ENCODE results near the gene NUP210L. TPM values are rescaled to one million over a fixed set of nuclear protein-coding genes. Genes with fewer than 3 reads are reported as not detected.

NUP210L gene
- total and polyA plus RNA-seq, 2 experiments from 2014 or later = 0.10 TPM; not detected in 1

DNA sequence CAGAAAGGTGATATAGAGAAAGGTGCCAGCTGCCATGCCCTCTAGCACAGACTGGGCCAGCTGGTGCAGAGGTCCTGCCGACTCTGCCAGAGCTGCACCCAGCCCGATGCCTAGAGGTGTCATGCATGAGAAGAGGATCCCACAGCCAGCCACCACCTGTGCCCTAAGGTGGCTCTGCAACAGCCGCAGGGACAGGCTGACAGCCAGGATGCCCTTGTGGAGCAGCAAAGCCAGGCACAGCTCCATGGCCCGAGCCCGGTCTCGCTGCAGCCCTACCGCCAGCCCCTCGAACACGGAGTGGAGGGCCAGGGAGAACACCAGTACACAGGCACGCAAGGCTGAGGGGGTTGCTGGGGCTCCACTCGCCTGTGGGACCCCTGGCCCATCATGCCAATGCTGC lies 194.7 kb downstream of the NUP210L start (continued):
- TF ChIP-seq EZH2 (IDR thresholded peaks at IDR 0.05; ENCODE audit: low read depth, unreplicated experiment) = no peak
- TF ChIP-seq CREB1 (CRISPR knock-in tag; IDR thresholded peaks at IDR 0.05; ENCODE audit: low read depth) = no peak
- TF ChIP-seq ZNF331 (CRISPR knock-in tag; IDR thresholded peaks at IDR 0.05; ENCODE audit: low read depth) = no peak
- TF ChIP-seq JUNB (IDR thresholded peaks at IDR 0.05; ENCODE audit: unreplicated experiment) = no peak
- no peak for TF ChIP-seq EZH2phosphoT487 (IDR thresholded peaks at IDR 0.05; ENCODE audit: unreplicated experiment)
- no peak for TF ChIP-seq STAT1 (IDR thresholded peaks at IDR 0.05; ENCODE audit: unreplicated experiment)
- TF ChIP-seq, protein P1, sequence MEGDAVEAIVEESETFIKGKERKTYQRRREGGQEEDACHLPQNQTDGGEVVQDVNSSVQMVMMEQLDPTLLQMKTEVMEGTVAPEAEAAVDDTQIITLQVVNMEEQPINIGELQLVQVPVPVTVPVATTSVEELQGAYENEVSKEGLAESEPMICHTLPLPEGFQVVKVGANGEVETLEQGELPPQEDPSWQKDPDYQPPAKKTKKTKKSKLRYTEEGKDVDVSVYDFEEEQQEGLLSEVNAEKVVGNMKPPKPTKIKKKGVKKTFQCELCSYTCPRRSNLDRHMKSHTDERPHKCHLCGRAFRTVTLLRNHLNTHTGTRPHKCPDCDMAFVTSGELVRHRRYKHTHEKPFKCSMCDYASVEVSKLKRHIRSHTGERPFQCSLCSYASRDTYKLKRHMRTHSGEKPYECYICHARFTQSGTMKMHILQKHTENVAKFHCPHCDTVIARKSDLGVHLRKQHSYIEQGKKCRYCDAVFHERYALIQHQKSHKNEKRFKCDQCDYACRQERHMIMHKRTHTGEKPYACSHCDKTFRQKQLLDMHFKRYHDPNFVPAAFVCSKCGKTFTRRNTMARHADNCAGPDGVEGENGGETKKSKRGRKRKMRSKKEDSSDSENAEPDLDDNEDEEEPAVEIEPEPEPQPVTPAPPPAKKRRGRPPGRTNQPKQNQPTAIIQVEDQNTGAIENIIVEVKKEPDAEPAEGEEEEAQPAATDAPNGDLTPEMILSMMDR (conservative IDR thresholded peaks at IDR 0.05; ENCODE audit: low read depth in 2 of 2) = no peak

DNA sequence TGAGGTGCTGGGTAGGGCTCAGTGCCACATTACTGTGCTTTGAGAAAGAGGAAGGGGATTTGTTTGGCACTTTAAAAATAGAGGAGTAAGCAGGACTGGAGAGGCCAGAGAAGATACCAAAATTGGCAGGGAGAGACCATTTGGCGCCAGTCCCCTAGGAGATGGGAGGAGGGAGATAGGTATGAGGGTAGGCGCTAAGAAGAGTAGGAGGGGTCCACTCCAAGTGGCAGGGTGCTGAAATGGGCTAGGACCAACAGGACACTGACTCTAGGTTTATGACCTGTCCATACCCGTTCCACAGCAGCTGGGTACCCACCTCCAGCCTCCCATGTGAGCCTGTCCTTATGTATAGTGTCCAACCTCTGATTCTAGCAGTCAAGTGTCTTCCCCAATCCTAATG lies 195.4 kb downstream of the NUP210L start:
- Histone ChIP-seq H3K4me2 (peak overlapping the region; percentile 19; the same call in 1 of the 2 replicates), H3K4me3 (peak overlapping the region; percentile 31; the same call in 1 of the 2 replicates), H3K27me3 (ENCODE audit: insufficient read depth) (no peaks in the 10 kb centered on the region), H3K79me2 (replicated peaks; ENCODE audit: insufficient read depth) (peaks cover 65% of the 10 kb centered on the region), H4K20me1 (replicated peaks; ENCODE audit: insufficient read depth) (peaks cover 18% of the 10 kb centered on the region), H2AFZ (no peak overlapping the region), H3K36me3 (ENCODE audit: insufficient read depth) (peaks cover 14% of the 10 kb centered on the region), H3K9me2 (ENCODE audit: insufficient read depth) (no peaks in the 10 kb centered on the region), H3K4me1 (ENCODE audit: insufficient read depth) (peaks cover 31% of the 10 kb centered on the region), H3F3A (replicated peaks; ENCODE audit: low read depth) (peaks cover 37% of the 10 kb centered on the region), H3K27ac (ENCODE audit: low read depth) (peak overlapping the region; percentile 67)
- Mint-ChIP-seq H3K4me3 (peak overlapping the region; percentile 99; the same call in 2 of the 3 replicates), H3K27me3 (ENCODE audit: insufficient read depth, low read depth, poor library complexity) (peaks cover 26% of the 10 kb centered on the region), H3K36me3 (ENCODE audit: low read depth) (peaks cover 36% of the 10 kb centered on the region), H3K9me3 (peaks cover 3% of the 10 kb centered on the region; the same call in 2 of the 3 replicates), H3K4me1 (peaks cover 44% of the 10 kb centered on the region), H3K27ac (peak overlapping the region; percentile 63; the same call in 1 of the 2 replicates)
- ATAC-seq (no peak), DNase-seq (ENCODE audit: low spot score) (peak; percentile 19)
- no peak for TF ChIP-seq NANOG (IDR thresholded peaks at IDR 0.05; ENCODE audit: borderline replicate concordance)
- no peak for TF ChIP-seq EZH2phosphoT487 (IDR thresholded peaks at IDR 0.05; ENCODE audit: unreplicated experiment)
- no peak for TF ChIP-seq STAT1 (IDR thresholded peaks at IDR 0.05; ENCODE audit: unreplicated experiment)
- no peak for TF ChIP-seq JUNB (IDR thresholded peaks at IDR 0.05; ENCODE audit: unreplicated experiment)
- TF ChIP-seq, protein P1 (conservative IDR thresholded peaks at IDR 0.05; ENCODE audit: low read depth in 2 of 2) = no peak
- TF ChIP-seq POLR2AphosphoS5 (IDR thresholded peaks at IDR 0.05; ENCODE audit: low read depth) = no peak
- TF ChIP-seq, protein P2, sequence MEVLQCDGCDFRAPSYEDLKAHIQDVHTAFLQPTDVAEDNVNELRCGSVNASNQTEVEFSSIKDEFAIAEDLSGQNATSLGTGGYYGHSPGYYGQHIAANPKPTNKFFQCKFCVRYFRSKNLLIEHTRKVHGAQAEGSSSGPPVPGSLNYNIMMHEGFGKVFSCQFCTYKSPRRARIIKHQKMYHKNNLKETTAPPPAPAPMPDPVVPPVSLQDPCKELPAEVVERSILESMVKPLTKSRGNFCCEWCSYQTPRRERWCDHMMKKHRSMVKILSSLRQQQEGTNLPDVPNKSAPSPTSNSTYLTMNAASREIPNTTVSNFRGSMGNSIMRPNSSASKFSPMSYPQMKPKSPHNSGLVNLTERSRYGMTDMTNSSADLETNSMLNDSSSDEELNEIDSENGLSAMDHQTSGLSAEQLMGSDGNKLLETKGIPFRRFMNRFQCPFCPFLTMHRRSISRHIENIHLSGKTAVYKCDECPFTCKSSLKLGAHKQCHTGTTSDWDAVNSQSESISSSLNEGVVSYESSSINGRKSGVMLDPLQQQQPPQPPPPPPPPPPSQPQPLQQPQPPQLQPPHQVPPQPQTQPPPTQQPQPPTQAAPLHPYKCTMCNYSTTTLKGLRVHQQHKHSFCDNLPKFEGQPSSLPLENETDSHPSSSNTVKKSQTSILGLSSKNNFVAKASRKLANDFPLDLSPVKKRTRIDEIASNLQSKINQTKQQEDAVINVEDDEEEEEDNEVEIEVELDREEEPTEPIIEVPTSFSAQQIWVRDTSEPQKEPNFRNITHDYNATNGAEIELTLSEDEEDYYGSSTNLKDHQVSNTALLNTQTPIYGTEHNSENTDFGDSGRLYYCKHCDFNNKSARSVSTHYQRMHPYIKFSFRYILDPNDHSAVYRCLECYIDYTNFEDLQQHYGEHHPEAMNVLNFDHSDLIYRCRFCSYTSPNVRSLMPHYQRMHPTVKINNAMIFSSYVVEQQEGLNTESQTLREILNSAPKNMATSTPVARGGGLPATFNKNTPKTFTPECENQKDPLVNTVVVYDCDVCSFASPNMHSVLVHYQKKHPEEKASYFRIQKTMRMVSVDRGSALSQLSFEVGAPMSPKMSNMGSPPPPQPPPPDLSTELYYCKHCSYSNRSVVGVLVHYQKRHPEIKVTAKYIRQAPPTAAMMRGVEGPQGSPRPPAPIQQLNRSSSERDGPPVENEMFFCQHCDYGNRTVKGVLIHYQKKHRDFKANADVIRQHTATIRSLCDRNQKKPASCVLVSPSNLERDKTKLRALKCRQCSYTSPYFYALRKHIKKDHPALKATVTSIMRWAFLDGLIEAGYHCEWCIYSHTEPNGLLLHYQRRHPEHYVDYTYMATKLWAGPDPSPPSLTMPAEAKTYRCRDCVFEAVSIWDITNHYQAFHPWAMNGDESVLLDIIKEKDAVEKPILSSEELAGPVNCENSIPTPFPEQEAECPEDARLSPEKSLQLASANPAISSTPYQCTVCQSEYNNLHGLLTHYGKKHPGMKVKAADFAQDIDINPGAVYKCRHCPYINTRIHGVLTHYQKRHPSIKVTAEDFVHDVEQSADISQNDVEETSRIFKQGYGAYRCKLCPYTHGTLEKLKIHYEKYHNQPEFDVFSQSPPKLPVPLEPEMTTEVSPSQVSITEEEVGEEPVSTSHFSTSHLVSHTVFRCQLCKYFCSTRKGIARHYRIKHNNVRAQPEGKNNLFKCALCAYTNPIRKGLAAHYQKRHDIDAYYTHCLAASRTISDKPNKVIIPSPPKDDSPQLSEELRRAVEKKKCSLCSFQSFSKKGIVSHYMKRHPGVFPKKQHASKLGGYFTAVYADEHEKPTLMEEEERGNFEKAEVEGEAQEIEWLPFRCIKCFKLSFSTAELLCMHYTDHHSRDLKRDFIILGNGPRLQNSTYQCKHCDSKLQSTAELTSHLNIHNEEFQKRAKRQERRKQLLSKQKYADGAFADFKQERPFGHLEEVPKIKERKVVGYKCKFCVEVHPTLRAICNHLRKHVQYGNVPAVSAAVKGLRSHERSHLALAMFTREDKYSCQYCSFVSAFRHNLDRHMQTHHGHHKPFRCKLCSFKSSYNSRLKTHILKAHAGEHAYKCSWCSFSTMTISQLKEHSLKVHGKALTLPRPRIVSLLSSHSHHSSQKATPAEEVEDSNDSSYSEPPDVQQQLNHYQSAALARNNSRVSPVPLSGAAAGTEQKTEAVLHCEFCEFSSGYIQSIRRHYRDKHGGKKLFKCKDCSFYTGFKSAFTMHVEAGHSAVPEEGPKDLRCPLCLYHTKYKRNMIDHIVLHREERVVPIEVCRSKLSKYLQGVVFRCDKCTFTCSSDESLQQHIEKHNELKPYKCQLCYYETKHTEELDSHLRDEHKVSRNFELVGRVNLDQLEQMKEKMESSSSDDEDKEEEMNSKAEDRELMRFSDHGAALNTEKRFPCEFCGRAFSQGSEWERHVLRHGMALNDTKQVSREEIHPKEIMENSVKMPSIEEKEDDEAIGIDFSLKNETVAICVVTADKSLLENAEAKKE (CRISPR knock-in tag; IDR thresholded peaks at IDR 0.05) = no peak
- TF ChIP-seq ZNF331 (CRISPR knock-in tag; IDR thresholded peaks at IDR 0.05; ENCODE audit: low read depth) = no peak
- TF ChIP-seq, protein P3, sequence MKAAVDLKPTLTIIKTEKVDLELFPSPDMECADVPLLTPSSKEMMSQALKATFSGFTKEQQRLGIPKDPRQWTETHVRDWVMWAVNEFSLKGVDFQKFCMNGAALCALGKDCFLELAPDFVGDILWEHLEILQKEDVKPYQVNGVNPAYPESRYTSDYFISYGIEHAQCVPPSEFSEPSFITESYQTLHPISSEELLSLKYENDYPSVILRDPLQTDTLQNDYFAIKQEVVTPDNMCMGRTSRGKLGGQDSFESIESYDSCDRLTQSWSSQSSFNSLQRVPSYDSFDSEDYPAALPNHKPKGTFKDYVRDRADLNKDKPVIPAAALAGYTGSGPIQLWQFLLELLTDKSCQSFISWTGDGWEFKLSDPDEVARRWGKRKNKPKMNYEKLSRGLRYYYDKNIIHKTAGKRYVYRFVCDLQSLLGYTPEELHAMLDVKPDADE (IDR thresholded peaks at IDR 0.05) = no peak
- TF ChIP-seq ZNF114 (CRISPR knock-in tag; IDR thresholded peaks at IDR 0.05) = no peak
- no peak for TF ChIP-seq EZH2 (IDR thresholded peaks at IDR 0.05; ENCODE audit: low read depth, unreplicated experiment)
